ENCODE results near the gene CNPY2. TPM values are rescaled to one million over a fixed set of nuclear protein-coding genes. Genes with fewer than 3 reads are reported as not detected.

Gene CNPY2
- total RNA-seq, 1 donor from 2014 or later: 69.2 TPM

DNA sequence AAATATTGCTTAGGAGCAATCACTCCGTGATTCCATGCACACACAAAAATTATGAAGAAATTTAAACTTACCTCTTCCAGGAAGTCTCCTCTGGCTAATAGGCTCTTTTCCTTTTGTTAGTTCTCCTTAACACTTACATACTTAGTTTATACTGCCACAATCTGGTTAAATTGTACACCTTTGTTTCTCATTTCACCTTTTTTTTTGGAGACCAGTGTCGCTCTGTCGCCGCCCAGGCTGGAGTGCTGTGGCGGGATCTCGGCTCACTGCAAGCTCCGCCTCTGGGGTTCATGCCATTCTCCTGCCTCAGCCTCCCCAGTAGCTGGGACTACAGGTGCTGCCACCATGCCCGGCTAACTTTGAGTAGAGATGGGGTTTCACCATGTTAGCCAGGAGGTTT is 55.4 kb downstream of the CNPY2 start:
- no peak for DNase-seq (ENCODE audit: low read depth in 2 of 2)

Other genes with a start within 250 kb of the CNPY2 start
- under 0.01 and 0.22 TPM in 2 replicates for gene ERBB3, start 235.8 kb downstream of the CNPY2 start, total RNA-seq
- gene PA2G4, start 211.4 kb downstream of the CNPY2 start, total RNA-seq: 80.8 and 102 TPM in 2 replicates
- 2,546 and 2,559 TPM in 2 replicates for gene RPL41, start 199.4 kb downstream of the CNPY2 start, total RNA-seq
- 2.6 and 5.0 TPM in 2 replicates for gene ZC3H10, start 197.7 kb downstream of the CNPY2 start, total RNA-seq
- gene ESYT1, start 187.7 kb downstream of the CNPY2 start, total RNA-seq: 270 and 326 TPM in 2 replicates
- gene MYL6B, start 163.4 kb downstream of the CNPY2 start, total RNA-seq: 63.6 and 75.0 TPM in 2 replicates
- 2,671 and 3,118 TPM in 2 replicates for gene MYL6, start 157.6 kb downstream of the CNPY2 start, total RNA-seq
- 31.4 and 45.8 TPM in 2 replicates for gene SMARCC2, start 126.5 kb downstream of the CNPY2 start, total RNA-seq
- 42.5 and 73.0 TPM in 2 replicates for gene RNF41, start 94.1 kb downstream of the CNPY2 start, total RNA-seq
- gene NABP2, start 91.6 kb downstream of the CNPY2 start, total RNA-seq: 17.5 and 21.1 TPM in 2 replicates
- gene SLC39A5, start 85.9 kb downstream of the CNPY2 start, total RNA-seq: not detected in 2 replicates
- gene ANKRD52, start 57.6 kb downstream of the CNPY2 start, total RNA-seq: 8.3 and 10.7 TPM in 2 replicates
- 5.9 and 7.9 TPM in 2 replicates for gene COQ10A, start 49.0 kb downstream of the CNPY2 start, total RNA-seq
- gene CS, start 15.7 kb downstream of the CNPY2 start, total RNA-seq: 75.6 and 111 TPM in 2 replicates
- 5.7 and 10.9 TPM in 2 replicates for gene PAN2, start 18.0 kb upstream of the CNPY2 start, total RNA-seq
- under 0.01 TPM in 1 of 2 replicates, not detected in the other for gene IL23A, start 22.9 kb upstream of the CNPY2 start, total RNA-seq
- gene STAT2, start 44.1 kb upstream of the CNPY2 start, total RNA-seq: 34.7 and 79.4 TPM in 2 replicates
- gene APOF, start 46.9 kb upstream of the CNPY2 start, total RNA-seq: not detected in 2 replicates
- 7.3 and 8.3 TPM in 2 replicates for gene TIMELESS, start 133.4 kb upstream of the CNPY2 start, total RNA-seq
- gene MIP, start 138.7 kb upstream of the CNPY2 start, total RNA-seq: under 0.01 and 0.40 TPM in 2 replicates
- gene SPRYD4, start 152.6 kb upstream of the CNPY2 start, total RNA-seq: 1.3 and 1.8 TPM in 2 replicates
- gene GLS2, start 172.2 kb upstream of the CNPY2 start, total RNA-seq: 0.20 TPM in 1 of 2 replicates, not detected in the other
- 26.2 and 33.1 TPM in 2 replicates for gene RBMS2, start 205.8 kb upstream of the CNPY2 start, total RNA-seq